Right atrium auricular region (tissue), 2 donors: ENCODE results near the gene GSE1. TPM values are rescaled to one million over a fixed set of nuclear protein-coding genes. Genes with fewer than 3 reads are reported as not detected.

Experiments used
- DNase-seq: peaks from one replicate; pipeline ENCODE4 v3.0.0-alpha.2; 2019; ENCODE audit warnings: low spot score
- H3K27ac ChIP-seq, 2 donors: fragments of 200-600 bp; sonication (generic); 1 replicate in 1 of 2; 2 replicates in 1 of 2; pipeline ENCODE4 v1.5.1; 2016 to 2019
- H3K27me3 ChIP-seq, 2 donors: fragments of 200-600 bp; sonication (generic); one replicate each; pipeline versions ENCODE4 v1.5.1 to v1.6.0; 2017 to 2019
- H3K36me3 ChIP-seq: fragments of 200-600 bp; sonication (generic); one replicate; pipeline ENCODE4 v1.5.1; 2016
- H3K4me1 ChIP-seq, 2 donors: fragments of 200-600 bp; sonication (generic); one replicate each; pipeline versions ENCODE4 v1.5.1 to v1.6.0; 2017 to 2019
- H3K4me3 ChIP-seq, 2 donors: fragments of 200-600 bp; sonication (generic); 1 replicate in 1 of 2; 2 replicates in 1 of 2; pipeline ENCODE4 v1.5.1; 2017 to 2019; ENCODE audit warnings: mild to moderate bottlenecking in 1 of 2, moderate library complexity in 1 of 2
- H3K9me3 ChIP-seq, 2 donors: fragments of 200-600 bp; sonication (generic); one replicate each; pipeline ENCODE4 v1.5.1; 2019
- total RNA-seq, 2 donors: library from RNA; depleted of rRNA; stranded (reverse); fragments of >200 nt; gene quantifications; one replicate each; pipeline ENCODE4 v1.1.0, GENCODE V29; 2016
- TF ChIP-seq, protein P1 (sequence below), 2 donors: fragments of 200-600 bp; sonication (generic); IDR thresholded peaks; one replicate each; pipeline ENCODE4 v1.5.1; 2019; ENCODE audit warnings: antibody characterized with exemption in 2 of 2

GSE1 gene
- total RNA-seq, 2 donors from 2014 or later, result 37.1 to 55.7 TPM

DNA sequence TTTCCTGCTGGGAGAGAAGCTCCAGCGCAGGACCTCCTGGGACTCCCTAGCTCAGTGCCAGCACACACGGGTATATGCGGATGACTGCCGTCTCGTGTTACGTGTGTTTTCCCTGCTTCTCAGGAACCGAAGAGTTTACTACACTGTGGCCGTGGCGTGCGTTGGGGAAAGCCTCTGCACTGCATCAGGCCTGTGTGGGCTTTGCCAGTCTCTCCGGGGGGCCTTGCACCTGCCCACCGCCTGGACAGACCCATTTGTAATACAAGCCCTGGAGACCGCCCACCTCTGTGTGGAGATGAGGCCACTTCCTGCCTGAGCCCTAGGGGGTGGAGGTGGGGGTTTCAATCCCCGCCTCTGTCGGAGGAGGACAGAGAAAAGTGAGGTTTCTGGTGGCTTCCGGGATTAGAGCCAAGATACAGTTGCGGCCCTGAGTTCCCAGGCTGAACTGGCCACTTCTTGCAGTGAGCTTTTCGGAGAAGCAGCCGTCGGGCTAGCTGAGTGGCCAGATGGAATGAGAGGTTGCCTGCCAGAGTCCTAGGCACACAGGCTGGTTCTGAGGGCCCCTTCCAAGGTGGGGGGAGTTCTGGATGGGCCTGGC, 43.4 kb upstream of the GSE1 start:
- Histone ChIP-seq H3K36me3 (no peaks in the 10 kb centered on the region), H3K27me3 (no peaks in the 10 kb centered on the region), H3K4me3 (no peak overlapping the region), H3K4me1 (peaks cover 0 to 47% of the 10 kb centered on the region in 2 donors), H3K27ac (no peak overlapping the region), H3K9me3 (no peaks in the 10 kb centered on the region)
- DNase-seq, result no peak
- TF ChIP-seq, protein P1, sequence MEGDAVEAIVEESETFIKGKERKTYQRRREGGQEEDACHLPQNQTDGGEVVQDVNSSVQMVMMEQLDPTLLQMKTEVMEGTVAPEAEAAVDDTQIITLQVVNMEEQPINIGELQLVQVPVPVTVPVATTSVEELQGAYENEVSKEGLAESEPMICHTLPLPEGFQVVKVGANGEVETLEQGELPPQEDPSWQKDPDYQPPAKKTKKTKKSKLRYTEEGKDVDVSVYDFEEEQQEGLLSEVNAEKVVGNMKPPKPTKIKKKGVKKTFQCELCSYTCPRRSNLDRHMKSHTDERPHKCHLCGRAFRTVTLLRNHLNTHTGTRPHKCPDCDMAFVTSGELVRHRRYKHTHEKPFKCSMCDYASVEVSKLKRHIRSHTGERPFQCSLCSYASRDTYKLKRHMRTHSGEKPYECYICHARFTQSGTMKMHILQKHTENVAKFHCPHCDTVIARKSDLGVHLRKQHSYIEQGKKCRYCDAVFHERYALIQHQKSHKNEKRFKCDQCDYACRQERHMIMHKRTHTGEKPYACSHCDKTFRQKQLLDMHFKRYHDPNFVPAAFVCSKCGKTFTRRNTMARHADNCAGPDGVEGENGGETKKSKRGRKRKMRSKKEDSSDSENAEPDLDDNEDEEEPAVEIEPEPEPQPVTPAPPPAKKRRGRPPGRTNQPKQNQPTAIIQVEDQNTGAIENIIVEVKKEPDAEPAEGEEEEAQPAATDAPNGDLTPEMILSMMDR (IDR thresholded peaks at IDR 0.05), result no peak

DNA sequence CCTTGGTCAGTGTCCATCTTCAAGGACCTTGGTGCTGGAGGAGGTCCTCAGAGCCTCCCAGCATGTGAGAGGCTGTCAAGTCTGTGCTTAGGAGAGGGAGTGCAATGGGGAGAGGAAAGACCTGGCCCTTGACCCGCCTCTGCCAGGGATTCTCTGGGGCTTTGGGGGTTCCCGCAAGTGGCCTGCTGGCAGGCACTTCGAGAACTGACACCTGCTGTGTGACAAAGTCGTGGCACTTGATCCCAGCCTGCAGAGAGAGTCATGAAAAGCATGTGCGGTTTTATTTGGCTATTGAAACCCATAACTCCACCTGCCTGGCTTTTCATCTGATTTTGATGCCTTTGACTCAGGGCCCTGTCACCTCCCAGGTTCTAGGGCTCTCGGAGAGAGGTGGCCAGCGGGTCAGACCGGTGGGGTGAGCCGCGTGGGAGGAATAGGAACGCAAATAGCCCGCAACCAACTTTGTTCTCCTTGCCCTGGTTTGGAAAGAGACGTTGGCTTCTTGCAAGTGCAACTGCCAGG, 42.8 kb upstream of the GSE1 start:
- H3K4me3 ChIP-seq, result no peak overlapping the region
- peaks cover 0 to 52% of the 10 kb centered on the region in 2 donors for H3K4me1 ChIP-seq
- TF ChIP-seq, protein P1 (IDR thresholded peaks at IDR 0.05), result no peak
- DNase-seq, result no peak
- no peak overlapping the region for H3K27ac ChIP-seq
- no peaks in the 10 kb centered on the region for H3K27me3 ChIP-seq
- H3K9me3 ChIP-seq, result no peaks in the 10 kb centered on the region
- H3K36me3 ChIP-seq, result no peaks in the 10 kb centered on the region

DNA sequence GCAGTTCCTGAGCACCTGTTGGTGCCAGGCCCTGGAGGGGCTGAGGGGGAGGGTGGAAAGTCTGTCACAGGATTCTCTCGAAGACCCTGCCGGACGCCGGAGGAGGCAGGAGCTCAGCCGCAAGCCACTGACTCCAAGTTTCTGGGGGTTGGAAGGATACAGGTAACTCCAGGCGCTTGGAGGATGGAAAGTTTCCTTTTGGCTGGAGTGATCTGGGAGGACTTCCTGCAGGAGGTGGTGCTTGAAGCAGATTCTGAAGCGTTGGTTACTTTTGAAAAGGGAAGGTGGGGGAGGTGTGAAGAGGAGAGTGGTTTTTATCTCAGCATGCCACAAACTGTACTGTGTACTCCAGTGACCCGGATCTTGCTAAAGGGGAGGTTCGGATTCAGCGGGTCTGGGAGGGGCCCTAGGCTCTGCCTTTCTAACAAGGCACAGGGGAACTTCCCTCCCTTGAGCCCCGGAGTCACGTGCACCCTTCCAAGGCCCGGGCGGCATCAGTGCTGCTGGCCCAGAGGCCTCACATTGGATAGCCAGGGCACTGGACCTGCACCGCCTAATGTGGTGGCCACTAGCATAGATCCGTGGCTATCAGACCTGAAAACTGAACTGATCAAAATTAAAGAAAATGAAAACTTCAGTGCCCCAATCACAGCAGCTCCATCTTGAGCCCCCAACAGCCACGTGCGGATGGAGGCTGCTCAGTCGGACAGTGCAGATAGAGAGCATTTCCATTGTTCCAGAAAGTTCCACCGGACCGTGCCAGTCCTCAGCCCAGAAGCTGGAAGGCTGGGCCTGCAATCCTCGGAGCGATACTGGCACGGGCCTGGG, 42.2 kb upstream of the GSE1 start:
- Histone ChIP-seq H3K9me3 (no peaks in the 10 kb centered on the region), H3K4me1 (peaks cover 0 to 58% of the 10 kb centered on the region in 2 donors), H3K4me3 (no peak overlapping the region), H3K27ac (no peak overlapping the region), H3K36me3 (no peaks in the 10 kb centered on the region), H3K27me3 (no peaks in the 10 kb centered on the region)
- no peak for DNase-seq
- TF ChIP-seq, protein P1 (IDR thresholded peaks at IDR 0.05), result no peak

DNA sequence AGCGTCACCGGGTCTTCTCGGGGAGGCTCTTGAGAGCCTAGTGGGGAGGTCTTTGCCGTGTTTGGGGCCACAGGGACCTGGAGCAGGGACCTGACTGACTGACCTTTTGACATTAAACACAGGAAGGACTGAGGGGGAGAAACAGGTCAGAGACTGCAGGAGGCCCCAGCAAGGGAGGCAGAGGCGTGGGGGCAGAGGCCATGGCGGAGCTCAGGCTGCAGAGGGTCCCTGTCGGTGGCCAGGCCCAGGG, 41.6 kb upstream of the GSE1 start:
- H3K27me3 ChIP-seq, result no peaks in the 10 kb centered on the region
- no peak for DNase-seq
- no peaks in the 10 kb centered on the region for H3K36me3 ChIP-seq
- no peaks in the 10 kb centered on the region for H3K9me3 ChIP-seq
- TF ChIP-seq, protein P1 (IDR thresholded peaks at IDR 0.05), result no peak
- peaks cover 0 to 64% of the 10 kb centered on the region in 2 donors for H3K4me1 ChIP-seq
- no peak overlapping the region for H3K27ac ChIP-seq
- no peak overlapping the region for H3K4me3 ChIP-seq

DNA sequence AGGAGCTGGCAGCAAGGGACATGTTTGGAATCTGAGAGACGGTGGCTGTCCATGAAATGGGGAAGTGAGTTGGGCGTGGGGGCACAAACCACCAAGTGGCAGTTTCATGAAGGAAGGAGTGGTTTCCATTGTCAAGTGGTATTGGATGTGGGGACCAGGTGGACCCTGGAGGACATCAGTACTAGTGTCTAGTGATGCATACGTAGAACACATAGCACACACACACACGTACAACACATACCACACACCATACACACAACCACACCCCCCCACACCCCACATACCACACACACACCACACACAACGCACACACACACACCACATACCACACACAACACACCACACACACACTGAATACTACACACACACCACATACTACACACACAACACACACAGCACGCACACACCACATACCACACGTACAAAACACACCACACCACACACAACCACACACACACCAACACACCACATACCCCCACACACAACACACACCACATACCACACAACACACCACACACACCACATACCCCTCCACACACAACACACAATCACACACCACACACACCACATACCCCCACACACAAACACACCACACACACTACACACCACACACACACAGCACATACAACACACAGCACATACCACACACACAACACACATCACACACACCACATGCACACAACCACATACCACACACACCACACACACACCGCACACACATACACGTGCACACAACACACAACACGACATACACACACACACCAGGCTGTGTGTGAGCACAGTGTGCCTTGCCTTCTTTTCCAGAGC, 41.1 kb upstream of the GSE1 start:
- DNase-seq, result no peak
- Histone ChIP-seq H3K9me3 (no peaks in the 10 kb centered on the region), H3K27ac (no peak overlapping the region), H3K4me3 (no peak overlapping the region), H3K27me3 (no peaks in the 10 kb centered on the region), H3K4me1 (peaks cover 0 to 69% of the 10 kb centered on the region in 2 donors), H3K36me3 (no peaks in the 10 kb centered on the region)
- TF ChIP-seq, protein P1 (IDR thresholded peaks at IDR 0.05), result no peak
